Measurements from ENCODE around the gene FAF2.

DNA sequence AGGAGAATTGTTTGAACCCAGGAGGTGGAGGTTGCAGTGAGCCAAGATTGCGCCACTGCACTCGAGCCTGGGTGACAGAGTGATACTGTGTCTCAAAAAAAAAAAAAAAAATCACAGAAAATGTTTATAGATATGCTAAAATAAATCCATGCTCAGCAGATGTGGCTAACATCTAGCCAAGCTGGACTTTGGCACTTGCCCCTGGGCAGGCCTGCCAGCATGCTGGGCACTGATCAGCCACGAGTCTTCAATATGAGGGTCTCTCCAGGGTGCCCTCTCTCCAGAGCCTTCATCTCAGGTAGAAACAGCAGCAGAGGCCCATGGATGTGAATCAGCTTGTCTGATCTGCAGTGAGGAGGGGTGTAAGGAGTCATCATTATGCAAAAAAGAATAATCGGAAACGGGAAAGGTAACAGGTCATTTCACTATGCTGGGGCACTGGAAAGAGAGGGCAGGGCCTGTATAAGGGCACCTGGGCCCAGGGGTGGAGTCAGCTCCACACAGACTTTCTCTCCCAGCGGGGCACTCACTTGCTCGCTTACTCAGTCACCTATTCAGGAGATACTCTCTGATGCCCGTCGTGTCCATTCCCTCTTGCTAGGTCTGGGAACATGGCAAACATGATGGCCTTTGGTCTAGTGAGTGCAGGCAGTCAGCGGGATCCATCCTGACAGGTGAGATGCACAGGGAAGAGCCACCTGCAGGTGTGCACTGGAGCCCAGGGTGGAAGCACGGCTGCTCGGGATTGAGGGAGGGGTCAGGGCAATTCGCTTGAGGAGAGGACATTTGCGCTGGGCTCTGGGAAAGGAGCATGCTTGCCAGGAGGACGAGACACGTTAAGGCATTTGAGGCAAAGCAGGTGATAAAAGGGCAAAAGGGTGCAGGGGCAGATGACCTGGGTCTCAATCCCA, 71.9 kb downstream of the FAF2 start:
- TF ChIP-seq, protein P1, sequence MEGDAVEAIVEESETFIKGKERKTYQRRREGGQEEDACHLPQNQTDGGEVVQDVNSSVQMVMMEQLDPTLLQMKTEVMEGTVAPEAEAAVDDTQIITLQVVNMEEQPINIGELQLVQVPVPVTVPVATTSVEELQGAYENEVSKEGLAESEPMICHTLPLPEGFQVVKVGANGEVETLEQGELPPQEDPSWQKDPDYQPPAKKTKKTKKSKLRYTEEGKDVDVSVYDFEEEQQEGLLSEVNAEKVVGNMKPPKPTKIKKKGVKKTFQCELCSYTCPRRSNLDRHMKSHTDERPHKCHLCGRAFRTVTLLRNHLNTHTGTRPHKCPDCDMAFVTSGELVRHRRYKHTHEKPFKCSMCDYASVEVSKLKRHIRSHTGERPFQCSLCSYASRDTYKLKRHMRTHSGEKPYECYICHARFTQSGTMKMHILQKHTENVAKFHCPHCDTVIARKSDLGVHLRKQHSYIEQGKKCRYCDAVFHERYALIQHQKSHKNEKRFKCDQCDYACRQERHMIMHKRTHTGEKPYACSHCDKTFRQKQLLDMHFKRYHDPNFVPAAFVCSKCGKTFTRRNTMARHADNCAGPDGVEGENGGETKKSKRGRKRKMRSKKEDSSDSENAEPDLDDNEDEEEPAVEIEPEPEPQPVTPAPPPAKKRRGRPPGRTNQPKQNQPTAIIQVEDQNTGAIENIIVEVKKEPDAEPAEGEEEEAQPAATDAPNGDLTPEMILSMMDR (IDR thresholded peaks at IDR 0.05) = no peak
- no peak for TF ChIP-seq EP300 (IDR thresholded peaks at IDR 0.05)
- TF ChIP-seq POLR2A (IDR thresholded peaks at IDR 0.05) = no peak
- no peak for TF ChIP-seq POLR2AphosphoS5 (IDR thresholded peaks at IDR 0.05)

Measured in gastroesophageal sphincter (tissue), 3 donors.